Smooth muscle cell (in vitro differentiated cells): ENCODE data around the gene TCEAL1. TPM values are rescaled to one million over a fixed set of nuclear protein-coding genes. Genes with fewer than 3 reads are reported as not detected.
"Not testable (repeated sequence)": the region's sequence is repeated elsewhere in the genome, so short reads cannot be mapped to it uniquely, and the experiment has no call there.

Source experiments
- DNase-seq: peaks from one replicate; lab custom pipeline; 2025; ENCODE audit not compliant: unreplicated experiment; lab: John Stamatoyannopoulos, UW
- H2AFZ ChIP-seq: fragments of 200-600 bp; sonication (generic); 2 replicates; pipeline ENCODE4 v1.6.0; 2016; ENCODE audit warnings: antibody characterized with exemption, low read depth, mild to moderate bottlenecking
- H3F3A ChIP-seq: fragments of 200-600 bp; sonication (generic); 2 replicates; pipeline ENCODE4 v1.6.0; 2017; ENCODE audit warnings: antibody characterized with exemption, low read depth
- H3K27ac ChIP-seq: fragments of 200-600 bp; sonication (generic); 2 replicates; pipeline ENCODE4 v1.5.1; 2016; ENCODE audit warnings: low read depth, mild to moderate bottlenecking
- H3K27me3 ChIP-seq: fragments of 200-600 bp; sonication (generic); 2 replicates; pipeline ENCODE4 v1.6.1; 2016; ENCODE audit warnings: low read depth, mild to moderate bottlenecking
- H3K36me3 ChIP-seq: fragments of 200-600 bp; sonication (generic); 2 replicates; pipeline ENCODE4 v1.5.1; 2016; ENCODE audit warnings: low read depth
- H3K4me1 ChIP-seq: fragments of 200-600 bp; sonication (generic); 2 replicates; pipeline ENCODE4 v1.5.1; 2016; ENCODE audit warnings: low read depth
- H3K4me2 ChIP-seq: fragments of 200-600 bp; sonication (generic); 2 replicates; pipeline ENCODE4 v1.6.0; 2016; ENCODE audit warnings: mild to moderate bottlenecking
- H3K4me3 ChIP-seq: fragments of 200-600 bp; sonication (generic); 2 replicates; pipeline ENCODE4 v1.5.1; 2016; ENCODE audit warnings: mild to moderate bottlenecking
- H3K79me2 ChIP-seq: fragments of 200-600 bp; sonication (generic); 2 replicates; pipeline ENCODE4 v1.6.0; 2016; ENCODE audit warnings: low read depth, mild to moderate bottlenecking
- H3K9ac ChIP-seq: fragments of 200-600 bp; sonication (generic); 2 replicates; pipeline ENCODE4 v1.6.0; 2016; ENCODE audit warnings: low read depth
- H3K9me3 ChIP-seq: fragments of 200-600 bp; sonication (generic); replicated peaks from 2 replicates; pipeline ENCODE4 v1.5.1; 2016; ENCODE audit warnings: low read depth
- H4K20me1 ChIP-seq: fragments of 200-600 bp; sonication (generic); 2 replicates; pipeline ENCODE4 v1.6.0; 2016; ENCODE audit warnings: low read depth
- CTCF ChIP-seq: fragments of 200-600 bp; sonication (generic); IDR thresholded peaks from 2 replicates; pipeline ENCODE4 v1.5.1; 2017; ENCODE audit warnings: borderline replicate concordance, mild to moderate bottlenecking, antibody characterized with exemption; ENCODE audit not compliant: insufficient read depth, poor library complexity, severe bottlenecking
- WGBS: methylation state at CpG from one replicate; pipeline ENCODE4 v1.1.7; 2016; ENCODE audit warnings: low lambda C conversion rate; 5-methylcytosine and 5-hydroxymethylcytosine counted together
- polyA plus RNA-seq: library from polyadenylated mRNA; unstranded; fragments of >200 nt; fragmentation: Nextera tagmentation; extraction: Ambion mirVana; gene quantifications from 2 replicates; pipeline ENCODE4 v1.2.1, GENCODE V29; 2016
- total RNA-seq: library from RNA; depleted of rRNA; stranded (reverse); fragments of >200 nt; gene quantifications from 2 replicates; pipeline ENCODE4 v1.2.3, GENCODE V29; 2014

Gene TCEAL1
- total and polyA plus RNA-seq, 2 experiments from 2014 or later, result 16.7 to 22.1 TPM

GRCh38 chrX:103631145-103631544 lies 2.4 kb downstream of the TCEAL1 start:
- Histone ChIP-seq H3K4me1 (peaks cover 15% of the 10 kb centered on the region), H3K4me3 (peak overlapping the region; percentile 97), H3K4me2 (no peak overlapping the region), H3K79me2 (peaks cover 22% of the 10 kb centered on the region), H3K9me3 (no peaks in the 10 kb centered on the region), H2AFZ (no peak overlapping the region), H3F3A (peaks cover 12% of the 10 kb centered on the region), H3K27ac (no peak overlapping the region), H3K9ac (no peak overlapping the region), H4K20me1 (no peaks in the 10 kb centered on the region), H3K27me3 (no peaks in the 10 kb centered on the region), H3K36me3 (no peaks in the 10 kb centered on the region)
- WGBS, result 95% methylated on average over 5 of the region's 5 CpGs
- TF ChIP-seq CTCF, result no peak
- no peak for DNase-seq

- no peaks in the 10 kb centered on the region for H3K9me3 ChIP-seq
- no peaks in the 10 kb centered on the region for H3K79me2 ChIP-seq
- H4K20me1 ChIP-seq, result no peaks in the 10 kb centered on the region
- TF ChIP-seq CTCF, result no peak
- no peaks in the 10 kb centered on the region for H3K27me3 ChIP-seq
- DNase-seq, result no peak
- H3K4me1 ChIP-seq, result peaks cover 18% of the 10 kb centered on the region
- no peak overlapping the region for H3K9ac ChIP-seq
- WGBS, result 73% methylated on average over 2 of the region's 2 CpGs
- no peak overlapping the region for H3K4me2 ChIP-seq
- no peak overlapping the region for H3K4me3 ChIP-seq
- no peak overlapping the region for H3K27ac ChIP-seq
- H2AFZ ChIP-seq, result no peak overlapping the region
- peaks cover 5% of the 10 kb centered on the region for H3F3A ChIP-seq
- H3K36me3 ChIP-seq, result no peaks in the 10 kb centered on the region
Measured at GRCh38 chrX:103635436-103635835, 6.7 kb downstream of the TCEAL1 start.

GRCh38 chrX:103637604-103638338 lies 9.0 kb downstream of the TCEAL1 start:
- no peak overlapping the region for H2AFZ ChIP-seq
- H3K27me3 ChIP-seq, result no peaks in the 10 kb centered on the region
- no peaks in the 10 kb centered on the region for H4K20me1 ChIP-seq
- H3K4me2 ChIP-seq, result no peak overlapping the region
- no peak overlapping the region for H3K4me3 ChIP-seq
- no peak for DNase-seq
- no peaks in the 10 kb centered on the region for H3K36me3 ChIP-seq
- peak overlapping the region; percentile 22 for H3K9ac ChIP-seq
- no peak for TF ChIP-seq CTCF
- no peaks in the 10 kb centered on the region for H3K79me2 ChIP-seq
- peak overlapping the region; percentile 73 for H3K27ac ChIP-seq
- 75% methylated on average over 2 of the region's 2 CpGs for WGBS
- peaks cover 14% of the 10 kb centered on the region for H3K4me1 ChIP-seq
- H3F3A ChIP-seq, result peaks cover 5% of the 10 kb centered on the region
- no peaks in the 10 kb centered on the region for H3K9me3 ChIP-seq

GRCh38 chrX:103638479-103639346 lies 9.9 kb downstream of the TCEAL1 start:
- not testable (repeated sequence) for H3K79me2 ChIP-seq, H3K9me3 ChIP-seq, H3K4me2 ChIP-seq, H4K20me1 ChIP-seq, H3K4me3 ChIP-seq, DNase-seq, H3F3A ChIP-seq, H3K36me3 ChIP-seq, H2AFZ ChIP-seq, H3K27me3 ChIP-seq
- Histone ChIP-seq H3K9ac (peak overlapping the region; percentile 22), H3K4me1 (peaks cover 14% of the 10 kb centered on the region), H3K27ac (peak overlapping the region; percentile 73)
- WGBS, result 33% methylated on average over 6 of the region's 6 CpGs
